Gastroesophageal sphincter (tissue), 3 donors: ENCODE data around the gene ZNF335.

Experiments used
- CTCF ChIP-seq, 4 experiments: fragments of 200-600 bp in 2 of 4; fragments of 450-650 bp in 2 of 4; sonication (generic) in 1 of 4; IDR thresholded peaks; one replicate each; pipeline ENCODE4 v1.5.1; 2017 to 2019; ENCODE audit warnings: antibody characterized with exemption in 4 of 4, mild to moderate bottlenecking in 2 of 4, moderate library complexity in 2 of 4
- EP300 ChIP-seq: sonication (generic); formaldehyde crosslinking; IDR thresholded peaks from one replicate; pipeline ENCODE4 v1.6.1; 2017; ENCODE audit warnings: antibody characterized with exemption, mild to moderate bottlenecking
- POLR2A ChIP-seq, 2 donors: fragments of 450-650 bp; IDR thresholded peaks; one replicate each; pipeline ENCODE4 v1.6.1; 2017; ENCODE audit warnings: antibody characterized with exemption in 2 of 2, mild to moderate bottlenecking in 2 of 2, moderate library complexity in 1 of 2
- POLR2AphosphoS5 ChIP-seq: sonication (generic); formaldehyde crosslinking; IDR thresholded peaks from one replicate; pipeline ENCODE4 v1.6.1; 2017; ENCODE audit warnings: antibody characterized with exemption

DNA sequence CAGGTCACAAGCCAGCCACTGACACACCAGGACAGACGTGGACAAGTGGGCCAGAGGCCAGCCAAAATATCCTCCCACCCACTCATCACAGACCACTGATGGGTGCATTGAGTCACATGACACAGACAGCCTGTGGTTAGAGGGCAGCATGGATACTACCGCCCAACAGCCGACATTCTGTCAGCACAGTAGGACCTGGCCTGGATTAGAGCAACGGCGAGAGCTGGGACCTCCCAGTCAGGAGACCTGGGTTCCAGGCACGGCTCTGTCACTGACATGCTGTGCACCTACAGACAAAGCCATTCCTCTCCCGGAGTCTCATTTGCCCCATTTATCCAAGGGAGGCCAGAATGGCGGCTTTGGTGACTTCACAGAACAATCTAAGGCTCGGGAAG lies 8.0 kb downstream of the ZNF335 start:
- TF ChIP-seq POLR2A (IDR thresholded peaks at IDR 0.05): no peak
- TF ChIP-seq CTCF (IDR thresholded peaks at IDR 0.05): no peak
- TF ChIP-seq EP300: no peak
- no peak for TF ChIP-seq POLR2AphosphoS5
